GM12891 (cell line): Measurements from ENCODE around the gene SRGAP1.

Experiments
- POLR2A ChIP-seq: IDR thresholded peaks from 2 replicates; pipeline ENCODE4 v1.6.1; 2011; ENCODE audit warnings: low read depth, low read length, control low read depth
- POLR2AphosphoS5 ChIP-seq: IDR thresholded peaks from 2 replicates; pipeline ENCODE4 v1.6.1; 2011; ENCODE audit warnings: low read depth, low read length, control low read depth

DNA sequence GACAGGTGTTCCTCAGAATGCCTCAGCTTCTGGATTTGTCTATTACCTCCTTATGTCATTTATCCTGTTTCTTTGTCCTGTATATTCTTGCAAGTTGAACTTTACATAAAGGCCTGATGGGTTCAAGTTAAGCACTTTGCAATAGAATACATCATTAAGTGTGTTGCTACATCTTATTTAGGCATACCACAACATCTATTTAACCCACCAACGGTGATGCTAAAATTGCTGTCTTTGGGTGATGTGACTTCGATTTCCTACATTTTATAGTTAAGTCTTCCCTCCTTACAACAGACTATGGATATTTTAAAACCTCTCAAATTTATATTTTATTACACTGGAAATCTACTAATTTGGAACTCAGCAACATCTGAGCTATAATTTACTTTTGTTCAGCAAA, 206.6 kb downstream of the SRGAP1 start:
- TF ChIP-seq POLR2A (no peak), POLR2AphosphoS5 (no peak)
